ENCODE results near the gene ULBP1.
"Not testable (repeated sequence)": the region's sequence is repeated elsewhere in the genome, so short reads cannot be mapped to it uniquely, and the experiment has no call there.

ULBP1 gene

DNA sequence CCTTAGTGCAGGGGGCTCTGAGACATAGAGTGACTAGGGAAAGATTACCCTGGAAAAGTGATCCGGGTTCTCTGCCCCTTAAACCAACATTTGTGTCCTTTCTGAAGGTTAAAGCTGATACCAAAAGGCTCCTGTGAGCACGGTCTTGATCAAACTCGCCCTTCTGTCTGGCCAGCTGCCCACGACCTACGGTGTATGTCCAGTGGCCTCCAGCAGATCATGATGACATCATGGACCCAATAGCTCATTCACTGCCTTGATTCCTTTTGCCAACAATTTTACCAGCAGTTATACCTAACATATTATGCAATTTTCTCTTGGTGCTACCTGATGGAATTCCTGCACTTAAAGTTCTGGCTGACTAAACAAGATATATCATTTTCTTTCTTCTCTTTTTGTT, 15.1 kb upstream of the ULBP1 start:
- intact Hi-C loops (cut with DNase I) = no loop called here
- no peak for DNase-seq

DNA sequence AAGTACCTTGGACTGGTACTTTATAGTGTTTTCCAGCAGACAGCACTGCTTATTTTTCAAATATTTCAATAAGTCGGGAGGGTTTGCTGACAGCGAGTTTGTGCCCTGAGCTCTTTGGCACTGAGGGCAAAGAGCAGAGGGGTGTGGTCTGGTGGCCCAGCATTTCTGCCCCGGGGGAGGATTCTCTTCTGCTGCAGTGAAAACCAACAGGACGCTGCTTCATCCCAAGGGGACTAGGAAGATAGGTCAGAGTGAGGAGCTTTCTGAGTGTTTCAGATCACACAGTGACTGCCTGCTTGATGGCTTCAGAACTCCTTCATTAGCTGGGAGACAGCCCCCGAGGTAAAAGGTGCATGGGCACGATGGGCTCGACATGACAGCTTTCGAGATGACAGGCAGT, 13.3 kb upstream of the ULBP1 start:
- intact Hi-C loops (cut with DNase I) = no loop called here
- no peak for DNase-seq

DNA sequence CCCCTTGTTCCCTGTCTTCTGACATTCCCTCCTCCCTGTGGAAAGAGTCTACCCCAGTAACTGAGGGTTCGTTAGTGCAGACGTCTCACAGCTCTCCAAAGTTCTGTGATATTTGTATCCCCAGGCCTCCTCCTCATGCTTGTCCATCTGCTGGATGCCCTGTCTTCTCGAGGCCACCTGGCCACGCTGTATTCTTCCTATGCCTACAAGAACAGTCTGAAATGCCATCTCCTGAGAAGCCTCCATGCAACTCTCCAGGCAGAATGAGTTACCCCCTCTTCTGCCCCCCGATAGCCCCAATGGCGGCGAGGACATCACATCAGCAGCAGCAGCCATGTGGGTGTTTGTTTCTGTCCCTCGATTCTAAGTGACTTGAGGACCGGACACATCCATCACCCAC, 12.6 kb upstream of the ULBP1 start:
- intact Hi-C loops (cut with DNase I) = no loop called here
- DNase-seq = no peak

DNA sequence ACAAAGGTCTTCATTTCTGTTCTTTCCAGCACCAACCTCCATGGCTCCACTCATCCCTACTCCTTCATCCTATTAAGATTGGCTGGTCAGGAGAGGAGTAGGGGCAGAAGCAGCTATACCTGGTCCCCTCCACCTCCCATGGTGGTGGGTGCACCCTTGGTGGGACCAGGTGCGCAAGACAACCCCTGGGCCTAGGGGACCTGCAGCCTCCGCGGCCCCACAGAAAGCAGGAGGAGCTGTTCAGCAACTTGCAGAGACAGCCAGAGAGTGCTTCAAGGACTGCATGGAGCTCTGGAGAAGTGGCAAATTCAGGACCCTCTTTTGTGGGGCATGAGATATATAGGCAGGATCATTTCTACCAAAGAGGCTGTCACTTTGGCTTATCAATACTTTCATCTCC, 12.1 kb upstream of the ULBP1 start:
- DNase-seq = peak in 1 of 10 donors; percentile 62
- intact Hi-C loops (cut with DNase I) = no loop called here

DNA sequence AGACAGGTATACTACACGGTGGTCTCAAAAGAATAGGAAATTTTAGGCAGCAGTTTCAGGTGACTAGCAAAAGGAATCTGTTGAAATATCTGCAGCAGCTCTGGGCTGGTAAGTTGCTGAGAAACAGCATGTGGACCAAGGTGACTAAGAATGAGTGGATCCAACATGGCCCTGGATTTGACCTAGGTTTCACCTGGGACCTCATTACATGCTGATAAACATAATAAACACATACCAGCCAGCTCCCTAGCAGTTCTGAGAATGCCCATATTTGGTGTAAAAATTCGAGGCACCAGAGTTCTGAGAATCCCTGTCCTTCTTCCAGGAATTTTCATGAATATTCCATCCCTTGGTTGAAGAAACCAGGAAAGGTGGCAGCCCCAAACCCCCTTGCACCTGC, 10.4 kb upstream of the ULBP1 start:
- DNase-seq; intact Hi-C loops (cut with DNase I): not testable (repeated sequence)

DNA sequence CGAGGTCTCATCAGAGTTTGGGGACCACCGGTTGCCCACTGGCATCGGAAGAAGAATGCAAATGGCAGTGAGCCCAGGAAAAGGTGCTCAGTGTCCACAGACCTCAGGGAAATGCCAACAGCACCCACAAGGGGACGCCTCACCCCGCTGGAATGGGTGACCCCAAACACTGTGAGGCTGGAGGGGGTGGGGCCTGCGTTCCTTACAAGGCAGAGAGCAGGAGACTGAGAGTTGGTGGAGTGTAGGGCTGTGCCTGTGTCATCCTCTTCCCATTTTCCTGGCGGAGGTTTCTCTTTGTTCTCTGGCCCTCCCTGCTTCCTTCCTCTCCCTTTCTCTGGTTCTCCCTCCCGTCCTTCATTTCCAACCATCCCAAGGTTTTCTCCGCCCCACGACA, 9.8 kb upstream of the ULBP1 start:
- intact Hi-C loops (cut with DNase I); DNase-seq: not testable (repeated sequence)

DNA sequence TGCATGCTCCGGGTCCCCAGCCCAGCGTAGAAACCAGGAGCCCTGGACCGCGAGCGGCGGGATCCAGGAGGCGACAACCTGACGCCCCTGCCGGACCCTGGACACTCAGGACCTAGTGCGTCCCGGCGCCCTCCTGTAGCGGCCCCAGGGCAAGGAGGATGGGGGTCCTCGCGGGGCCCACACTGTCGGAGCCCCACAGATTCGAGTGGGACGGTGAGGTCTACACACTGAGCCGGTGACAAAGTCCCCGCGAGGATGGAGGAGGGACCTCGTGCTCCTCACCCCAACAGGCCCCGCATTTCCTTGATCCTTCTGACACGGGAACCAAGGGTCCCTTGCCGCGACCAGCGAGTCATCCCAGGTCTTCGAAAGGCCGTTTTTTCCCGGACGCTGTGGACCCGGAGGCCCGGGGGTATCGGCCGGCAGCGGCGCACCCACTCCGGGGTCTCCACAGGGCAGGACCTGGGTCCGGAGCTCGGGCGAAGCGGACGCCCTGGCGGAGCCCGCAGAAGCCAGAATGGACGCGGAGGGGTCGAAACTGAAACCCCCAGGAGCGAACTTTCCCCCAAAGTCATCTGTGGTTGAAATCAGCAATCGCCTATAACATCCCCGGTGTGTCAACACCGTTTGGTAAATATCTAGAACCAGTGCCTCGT, 9.3 kb upstream of the ULBP1 start:
- DNase-seq; intact Hi-C loops (cut with DNase I): not testable (repeated sequence)

DNA sequence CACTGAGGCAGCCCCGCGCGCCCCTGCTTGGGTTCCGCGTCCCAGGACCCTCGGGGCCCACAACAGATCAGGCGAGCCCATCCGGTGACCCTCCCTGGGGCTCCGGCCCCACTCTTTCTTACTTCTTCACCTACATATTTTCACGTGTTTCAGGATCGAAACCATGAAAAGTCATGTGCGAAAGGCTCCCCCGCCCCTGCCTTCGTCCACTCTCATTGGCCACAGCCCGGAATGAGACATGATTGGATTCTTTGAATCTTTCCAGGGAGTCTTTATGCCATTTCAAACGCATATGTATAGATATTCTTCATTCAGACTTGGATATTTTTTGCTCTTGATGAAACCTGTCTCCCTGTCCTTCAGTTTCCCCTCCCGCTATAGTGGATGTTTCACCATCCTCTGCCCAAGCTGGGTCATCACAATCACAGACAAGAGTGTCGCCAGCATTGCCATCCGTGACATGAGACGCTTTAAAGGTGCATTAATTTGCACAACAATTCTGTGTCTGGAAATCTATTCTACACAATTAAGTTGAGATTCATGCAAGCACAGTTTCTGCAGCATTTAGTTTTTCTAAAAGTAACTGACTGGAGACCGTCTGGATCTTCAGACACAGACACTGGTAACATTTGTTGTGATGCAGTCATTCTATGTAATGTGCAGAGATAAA, 8.6 kb upstream of the ULBP1 start:
- intact Hi-C loops (cut with DNase I); DNase-seq: not testable (repeated sequence)

DNA sequence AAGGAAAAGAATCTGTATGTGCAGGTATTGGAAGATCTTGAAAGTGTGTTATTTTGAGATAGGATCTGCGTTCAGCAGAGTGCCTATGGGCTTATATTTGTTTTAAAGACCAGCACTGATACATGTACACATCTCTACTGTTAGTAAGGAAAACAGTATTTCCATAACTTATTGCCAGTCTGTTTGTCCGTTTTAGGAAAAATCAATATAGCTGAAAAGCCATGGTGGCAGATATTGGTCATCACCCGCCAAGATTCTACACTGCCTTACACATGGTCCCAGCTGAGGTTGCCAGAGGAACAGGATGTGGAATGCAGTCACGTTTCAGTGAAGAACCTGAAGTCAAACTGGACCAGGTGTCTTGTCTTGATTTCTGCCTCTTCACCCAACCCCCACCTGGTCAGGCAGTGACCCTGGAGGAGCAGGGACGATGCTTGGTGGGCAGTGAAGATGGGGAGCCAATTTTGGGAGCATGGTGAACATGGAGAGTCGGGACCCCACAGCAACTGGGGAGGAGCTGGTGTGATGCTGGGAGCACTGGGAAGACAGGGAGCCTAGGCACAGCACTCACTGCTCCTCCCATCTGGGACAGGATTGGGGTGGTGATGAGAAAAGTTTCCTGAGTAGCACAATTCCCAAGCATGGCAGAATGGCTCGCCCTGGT, 8.0 kb upstream of the ULBP1 start:
- intact Hi-C loops (cut with DNase I); DNase-seq: not testable (repeated sequence)

DNA sequence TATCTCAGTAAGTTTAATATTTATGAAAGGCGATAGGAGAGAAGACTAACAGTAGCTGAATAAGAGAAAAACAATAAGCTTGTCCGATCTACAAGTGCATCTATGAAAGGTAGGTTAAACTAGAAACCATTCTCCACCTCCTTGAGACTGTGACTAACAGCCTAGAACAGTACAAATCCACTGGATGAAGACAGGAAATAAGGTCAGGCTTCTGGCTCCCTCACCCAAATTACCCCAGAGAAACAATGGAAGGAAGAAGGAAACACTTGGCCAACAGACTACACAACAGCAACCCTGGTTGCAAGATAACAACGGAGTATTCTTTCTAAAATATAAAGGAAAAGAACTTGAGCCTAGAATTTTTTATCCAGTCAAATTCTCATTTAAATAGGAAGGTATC, 5.6 kb upstream of the ULBP1 start:
- intact Hi-C loops (cut with DNase I); DNase-seq: not testable (repeated sequence)

DNA sequence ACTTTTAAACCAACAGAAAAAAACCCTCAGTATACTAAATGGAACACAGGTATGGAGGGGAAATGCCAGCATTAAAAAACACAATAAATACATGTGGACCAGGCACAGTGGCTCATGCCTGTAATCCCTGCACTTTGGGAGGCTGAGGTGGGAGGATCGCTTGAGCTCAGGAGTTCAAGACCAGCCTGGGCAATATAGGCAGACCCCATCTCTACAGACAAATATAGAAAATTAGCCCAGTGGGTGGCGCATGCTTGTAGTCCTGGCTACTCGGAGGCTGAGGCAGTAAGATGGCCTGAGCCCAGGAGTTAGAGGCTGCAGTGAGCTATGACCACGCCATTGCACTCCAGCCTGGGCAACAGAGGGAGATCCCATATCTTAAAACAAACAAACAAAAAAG, 3.9 kb upstream of the ULBP1 start:
- DNase-seq; intact Hi-C loops (cut with DNase I): not testable (repeated sequence)

DNA sequence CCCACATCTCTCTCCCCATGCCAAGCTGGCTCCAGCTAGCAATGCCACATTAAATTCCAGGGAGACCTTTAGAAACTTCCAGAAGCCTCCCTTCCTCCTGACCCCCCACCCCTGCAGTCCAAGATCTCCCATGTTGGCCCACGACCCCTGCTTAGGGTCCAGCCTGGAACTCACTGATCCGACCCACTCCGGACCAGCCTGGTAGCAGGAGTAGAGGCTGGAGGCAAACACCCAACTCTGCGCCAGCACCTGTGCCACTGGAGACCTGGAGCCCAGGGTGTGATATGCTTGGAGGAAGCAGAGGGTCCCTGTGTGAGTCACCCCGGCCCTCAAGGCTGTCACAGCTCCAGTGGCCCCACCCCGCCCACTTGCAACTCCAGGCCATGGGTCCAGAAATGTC, 3.3 kb upstream of the ULBP1 start:
- DNase-seq = no peak
- intact Hi-C loops (cut with DNase I) = no loop called here

DNA sequence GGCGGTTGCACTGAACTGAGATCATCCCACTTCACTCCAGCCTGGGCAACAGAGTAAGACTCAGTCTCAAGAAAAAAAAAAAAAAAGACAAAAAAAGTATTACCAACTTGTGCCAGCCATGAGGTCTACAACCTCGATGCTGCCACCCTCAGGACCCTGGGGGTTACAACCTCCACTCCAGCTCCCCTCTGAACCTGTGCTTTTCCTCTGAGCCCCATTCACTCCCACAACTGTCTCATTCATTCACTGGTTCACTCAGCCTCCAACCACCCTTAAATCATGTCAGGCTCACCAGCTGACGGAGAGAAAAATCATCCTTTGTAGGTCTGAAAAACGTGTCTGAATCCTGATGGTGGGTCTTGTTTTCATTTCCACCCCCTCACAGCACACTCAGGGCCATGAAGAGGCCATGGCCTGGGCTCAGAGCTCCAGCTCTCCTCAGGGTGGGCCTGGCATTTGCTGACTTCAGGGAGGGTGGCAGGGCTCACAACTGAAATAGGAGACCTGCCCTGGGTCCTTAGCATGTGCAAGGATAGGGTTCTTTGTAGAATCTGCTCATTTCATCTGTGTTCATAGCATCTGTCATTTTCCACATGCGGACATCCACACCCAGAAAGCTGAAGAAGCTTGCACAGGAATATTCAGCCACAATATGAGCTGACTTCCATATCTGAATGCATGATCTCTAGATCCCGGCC, 1.9 kb upstream of the ULBP1 start:
- no peak for DNase-seq
- intact Hi-C loops (cut with DNase I) = no loop called here

DNA sequence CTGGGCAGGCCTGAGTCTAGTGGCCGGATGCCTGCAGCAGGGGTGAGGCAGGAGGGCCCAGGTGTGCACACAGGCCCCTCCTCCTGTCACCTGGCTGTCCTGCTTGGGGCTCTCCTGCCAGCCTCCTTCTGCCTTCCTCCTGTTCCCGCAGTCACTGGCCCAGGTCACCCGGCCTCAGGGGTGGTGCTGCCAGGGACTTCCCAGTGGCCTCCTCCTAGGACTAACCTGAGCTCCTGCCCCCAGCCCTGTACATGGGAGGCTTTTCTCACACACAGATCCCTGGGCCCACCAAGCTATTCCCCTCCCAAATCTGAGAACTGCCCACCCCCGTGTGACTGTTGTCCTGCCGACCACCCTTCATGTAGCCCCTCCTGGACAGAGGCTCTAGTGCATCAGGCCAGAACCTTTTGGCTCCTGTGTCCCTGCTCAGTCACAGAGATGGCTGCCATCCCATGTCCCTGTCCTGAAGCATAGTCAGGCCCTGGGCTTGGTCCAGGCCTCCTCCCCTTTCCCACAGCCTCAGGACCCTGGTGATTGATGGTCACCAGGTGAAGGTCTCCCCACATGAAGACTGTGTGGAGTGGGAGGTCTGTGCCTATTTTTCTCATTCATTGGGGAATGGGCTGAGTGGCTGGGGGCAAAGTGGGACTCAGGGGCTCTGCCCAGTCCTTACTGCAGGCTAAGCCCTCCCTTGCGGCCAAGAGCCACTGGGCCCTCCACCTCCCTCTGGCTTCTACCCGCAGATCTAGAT, 1.1 kb upstream of the ULBP1 start:
- intact Hi-C loops (cut with DNase I) = no loop called here
- DNase-seq = no peak

DNA sequence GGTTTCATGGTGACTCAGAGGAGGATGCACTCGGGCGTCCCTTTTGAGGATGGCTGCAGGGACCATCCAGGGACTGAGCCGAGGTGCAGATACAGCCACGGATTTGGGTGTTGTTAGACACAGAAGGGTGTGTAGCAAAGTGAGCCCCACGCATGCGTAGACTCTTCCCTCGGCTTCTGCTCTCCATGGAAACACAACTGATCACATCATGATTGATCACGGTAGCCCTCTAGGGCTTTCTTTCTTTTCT, 606 bp upstream of the ULBP1 start:
- no peak for DNase-seq
- intact Hi-C loops (cut with DNase I) = no loop called here

DNA sequence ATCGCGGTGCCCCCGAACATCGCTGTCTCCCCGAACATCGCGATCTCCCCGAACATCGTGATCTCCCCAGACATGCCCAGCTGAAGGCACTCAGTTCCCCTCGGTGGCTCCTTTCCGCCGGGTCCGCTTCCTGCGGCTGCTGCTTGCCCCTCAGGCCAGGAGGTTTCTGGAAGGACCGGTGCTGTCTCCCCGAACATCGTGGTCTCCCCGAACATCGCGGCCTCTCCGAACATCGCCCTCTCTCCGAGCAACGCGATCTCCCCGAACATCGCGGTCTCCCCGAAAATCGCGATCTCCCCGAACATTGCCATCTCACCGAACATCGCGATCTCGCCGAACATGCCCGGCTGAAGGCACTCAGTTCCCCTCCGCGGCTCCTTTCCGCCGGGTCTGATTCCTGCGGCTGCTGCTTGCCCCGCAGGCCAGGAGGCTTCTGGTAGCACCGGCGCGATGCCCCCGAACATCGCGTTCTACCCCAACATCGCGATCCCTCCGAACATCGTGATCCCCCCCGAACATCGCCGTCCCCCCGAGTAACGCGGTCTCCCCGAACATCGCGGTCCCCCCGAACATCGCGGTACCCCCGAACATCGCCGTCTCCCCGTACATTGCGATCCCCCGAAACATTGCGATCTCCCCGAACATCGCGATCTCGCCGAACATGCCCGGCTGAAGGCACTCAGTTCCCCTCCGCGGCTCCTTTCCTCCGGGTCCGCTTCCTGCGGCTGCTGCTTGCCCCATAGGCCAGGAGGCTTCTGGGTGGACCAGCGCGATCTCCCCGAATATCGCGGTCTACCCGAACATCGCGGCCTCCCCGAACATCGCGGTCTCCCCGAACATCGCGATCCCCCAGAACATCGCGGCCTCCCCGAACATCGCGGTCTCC, 808 bp downstream of the ULBP1 start:
- intact Hi-C loops (cut with DNase I) = no loop called here
- DNase-seq = no peak

DNA sequence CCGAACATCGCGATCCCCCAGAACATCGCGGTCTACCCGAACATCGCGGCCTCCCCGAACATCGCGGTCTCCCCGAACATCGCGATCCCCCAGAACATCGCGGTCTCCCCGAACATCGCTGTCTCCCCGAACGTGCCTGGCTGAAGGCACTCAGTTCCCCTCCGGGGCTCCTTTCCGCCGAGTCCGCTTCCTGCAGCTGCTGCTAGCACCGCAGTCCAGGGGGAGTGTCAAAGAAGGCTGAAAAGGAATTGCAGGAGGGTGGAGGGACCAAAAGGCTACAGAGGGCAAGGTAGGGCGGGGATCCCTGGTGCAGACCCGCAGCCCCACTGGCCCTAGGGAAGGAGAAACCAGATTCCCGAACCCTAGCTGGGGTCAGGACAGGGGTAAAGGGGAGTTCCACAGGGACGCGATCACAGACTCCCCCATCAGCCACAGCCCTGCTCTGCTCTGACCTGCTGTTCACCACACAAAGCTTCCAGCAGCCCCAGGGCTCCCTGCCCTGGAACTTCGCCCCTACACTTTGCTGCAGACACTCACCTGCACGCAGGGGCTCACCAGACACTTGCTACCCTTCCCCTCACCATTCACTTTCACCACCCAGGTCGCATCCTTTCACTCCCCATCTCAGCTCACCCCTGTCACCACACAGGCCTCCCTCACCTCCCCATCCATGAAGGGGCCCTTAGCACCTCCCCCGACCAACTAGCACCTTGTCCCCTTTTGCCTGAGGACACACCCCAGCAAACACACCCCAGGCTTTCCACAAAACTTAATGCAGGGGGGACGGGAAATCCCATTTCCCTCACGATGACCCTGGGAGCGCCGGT, 1.7 kb downstream of the ULBP1 start:
- DNase-seq = no peak
- intact Hi-C loops (cut with DNase I) = no loop called here

DNA sequence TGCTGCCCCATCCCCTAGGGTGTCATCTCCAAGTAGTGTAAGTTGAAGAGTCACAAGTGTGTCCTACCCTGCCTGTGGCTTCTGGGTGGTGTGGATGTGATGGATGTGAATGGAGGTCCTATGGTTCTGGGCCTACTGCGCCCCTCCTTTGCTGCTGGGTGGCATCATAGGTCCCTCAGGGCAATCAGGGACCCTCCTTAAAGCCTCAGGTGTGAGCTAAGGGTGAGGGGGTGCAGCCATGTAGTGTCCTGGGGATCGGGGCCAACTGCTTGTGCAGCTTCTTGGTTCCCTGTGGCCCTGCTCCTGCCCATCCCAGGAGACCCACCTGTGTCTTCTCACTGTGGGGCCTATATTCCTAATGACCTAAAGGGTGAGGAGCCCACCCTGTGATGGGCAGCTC, 2.6 kb downstream of the ULBP1 start:
- intact Hi-C loops (cut with DNase I); DNase-seq: not testable (repeated sequence)

DNA sequence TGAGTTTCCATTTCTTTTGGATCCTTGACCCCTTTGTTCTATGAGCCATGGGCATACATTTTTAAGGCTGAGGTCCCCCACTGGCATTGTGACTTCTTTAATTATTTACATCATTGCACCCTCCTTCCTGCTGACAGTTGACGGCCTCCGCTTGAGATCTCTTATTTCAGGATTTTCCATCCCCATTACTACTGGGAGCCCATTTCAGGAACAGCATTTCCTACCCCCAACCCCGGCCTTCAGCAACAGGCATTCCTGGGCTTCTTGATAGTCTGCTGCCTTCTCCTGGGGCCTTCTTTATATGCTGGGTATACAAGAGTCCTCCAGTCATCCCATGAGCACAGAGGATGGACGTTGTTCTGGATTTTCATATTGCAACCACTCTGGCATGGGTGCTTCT, 3.8 kb downstream of the ULBP1 start:
- intact Hi-C loops (cut with DNase I) = no loop called here
- no peak for DNase-seq

Measured in posterior cingulate gyrus (tissue), 11 donors.